Spleen (tissue), 7 donors: ENCODE measurements around the gene HIGD1B.

Source experiments
- POLR2A ChIP-seq, 3 donors: fragments of 450-650 bp; IDR thresholded peaks; one replicate each; pipeline ENCODE4 v1.5.1; 2017; ENCODE audit warnings: antibody characterized with exemption in 3 of 3, mild to moderate bottlenecking in 1 of 3
- POLR2AphosphoS5 ChIP-seq, 3 donors: sonication (generic); formaldehyde crosslinking; IDR thresholded peaks; one replicate each; pipeline ENCODE4 v1.5.1; 2017; ENCODE audit warnings: antibody characterized with exemption in 3 of 3
- TF ChIP-seq, protein P1 (sequence below), 11 experiments: fragments of 200-600 bp in 7 of 11; fragments of 450-650 bp in 4 of 11; sonication (generic) in 4 of 11; IDR thresholded peaks in 8 of 11; conservative IDR thresholded peaks in 3 of 11; 1 replicate in 7 of 11; 2 replicates in 4 of 11; pipeline versions ENCODE4 v1.4.0 to v1.8.0; 2016 to 2021; ENCODE audit warnings: antibody characterized with exemption in 11 of 11, inconsistent platforms in 4 of 11, mild to moderate bottlenecking in 1 of 11
- donor health status: DM: no; HTN: no; CAD: no; lungs with moderate emphysema.
- donor health status: DM: no; HTN: no; CAD: no.
- donor health status: DM: no; HTN: no; CAD: no.

DNA sequence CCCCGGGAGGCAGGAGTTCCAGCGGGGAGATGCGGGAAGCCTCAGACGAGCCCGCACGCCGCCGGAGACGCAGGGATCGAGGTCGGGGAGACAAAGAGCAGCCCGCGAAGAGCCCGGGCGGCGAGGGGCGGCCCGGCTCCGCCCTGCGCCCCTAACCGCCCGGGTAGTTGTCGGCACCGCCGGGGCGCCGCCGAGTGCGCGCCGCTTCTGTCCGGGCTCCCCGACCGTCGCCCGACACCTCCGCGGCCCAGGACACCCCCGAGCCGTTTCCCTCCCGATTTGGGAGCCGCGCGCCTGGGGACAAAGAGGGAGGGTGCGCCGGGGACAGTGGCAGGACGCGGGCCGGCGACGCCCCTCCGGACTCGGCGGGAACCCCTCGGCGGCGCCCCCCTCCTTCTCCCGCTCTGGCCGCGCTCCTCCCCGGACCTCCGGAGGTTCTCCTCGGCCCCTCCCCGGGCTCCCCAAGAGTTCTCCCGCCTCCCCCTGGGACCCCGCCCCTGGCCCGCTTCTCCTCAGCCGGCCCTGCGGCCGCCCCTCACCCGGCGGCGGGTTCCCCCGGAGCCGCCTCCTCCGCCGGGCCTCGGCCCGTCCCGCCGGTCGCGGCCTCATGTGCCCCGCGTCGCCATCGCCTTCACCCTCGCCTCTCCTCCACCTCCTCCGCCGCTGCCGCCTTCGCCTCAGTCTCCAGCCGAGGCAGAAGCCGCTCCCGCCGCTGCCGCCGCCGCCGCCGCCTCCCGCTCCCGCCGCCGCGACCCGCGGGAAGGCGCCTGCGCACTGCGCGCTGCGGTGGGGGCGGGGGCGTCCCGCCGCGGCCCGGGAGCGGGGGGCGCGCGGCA is 17.9 kb upstream of the HIGD1B start, which contains the start of gene GJC1:
- TF ChIP-seq POLR2A (IDR thresholded peaks at IDR 0.05), result no peak
- TF ChIP-seq POLR2AphosphoS5 (IDR thresholded peaks at IDR 0.05), result peak in 2 of 3 donors; percentile 37 to 50
- TF ChIP-seq, protein P1, sequence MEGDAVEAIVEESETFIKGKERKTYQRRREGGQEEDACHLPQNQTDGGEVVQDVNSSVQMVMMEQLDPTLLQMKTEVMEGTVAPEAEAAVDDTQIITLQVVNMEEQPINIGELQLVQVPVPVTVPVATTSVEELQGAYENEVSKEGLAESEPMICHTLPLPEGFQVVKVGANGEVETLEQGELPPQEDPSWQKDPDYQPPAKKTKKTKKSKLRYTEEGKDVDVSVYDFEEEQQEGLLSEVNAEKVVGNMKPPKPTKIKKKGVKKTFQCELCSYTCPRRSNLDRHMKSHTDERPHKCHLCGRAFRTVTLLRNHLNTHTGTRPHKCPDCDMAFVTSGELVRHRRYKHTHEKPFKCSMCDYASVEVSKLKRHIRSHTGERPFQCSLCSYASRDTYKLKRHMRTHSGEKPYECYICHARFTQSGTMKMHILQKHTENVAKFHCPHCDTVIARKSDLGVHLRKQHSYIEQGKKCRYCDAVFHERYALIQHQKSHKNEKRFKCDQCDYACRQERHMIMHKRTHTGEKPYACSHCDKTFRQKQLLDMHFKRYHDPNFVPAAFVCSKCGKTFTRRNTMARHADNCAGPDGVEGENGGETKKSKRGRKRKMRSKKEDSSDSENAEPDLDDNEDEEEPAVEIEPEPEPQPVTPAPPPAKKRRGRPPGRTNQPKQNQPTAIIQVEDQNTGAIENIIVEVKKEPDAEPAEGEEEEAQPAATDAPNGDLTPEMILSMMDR (IDR thresholded peaks at IDR 0.05 in 8 of 11, conservative IDR thresholded peaks at IDR 0.05 in 3 of 11), result no peak
